ENCODE results near the gene CRB1. TPM values are rescaled to one million over a fixed set of nuclear protein-coding genes. Genes with fewer than 3 reads are reported as not detected.

The CRB1 gene
- total RNA-seq, 1 donor: under 0.01 TPM

DNA sequence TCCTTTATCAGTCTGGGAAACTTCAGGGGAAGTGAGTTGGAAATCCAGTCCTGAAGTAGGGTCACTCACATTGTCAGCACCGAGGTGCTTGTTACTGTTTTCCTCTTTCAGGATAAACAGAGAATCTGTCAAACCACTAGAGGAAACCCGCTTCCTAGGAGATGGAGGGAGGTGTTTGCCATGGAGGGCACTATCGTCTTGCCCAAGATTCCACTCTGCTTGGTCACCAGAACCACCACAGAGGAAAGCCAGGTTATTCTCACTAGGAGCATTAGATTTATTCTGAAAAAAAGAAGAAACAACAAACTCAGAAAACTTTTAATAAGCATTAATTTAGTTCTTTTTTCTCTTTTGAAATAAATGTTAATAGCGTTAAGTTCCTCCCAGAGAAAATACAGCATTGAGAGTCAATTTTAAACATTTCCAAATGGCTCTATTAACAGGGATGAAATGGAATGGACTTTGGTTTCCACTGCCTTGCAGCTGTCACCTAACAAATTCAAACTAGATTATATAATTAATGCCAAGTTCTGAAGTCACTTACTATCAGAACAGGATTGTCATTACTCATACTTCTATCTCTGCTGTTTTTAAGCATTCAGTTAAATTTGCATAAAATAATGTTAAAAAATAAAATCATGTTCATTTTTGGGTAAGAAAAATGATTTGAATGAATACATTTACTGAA is 242.8 kb downstream of the CRB1 start:
- DNase-seq (ENCODE audit: low read depth in 2 of 3, low spot score in 2 of 3): no peak

DNA sequence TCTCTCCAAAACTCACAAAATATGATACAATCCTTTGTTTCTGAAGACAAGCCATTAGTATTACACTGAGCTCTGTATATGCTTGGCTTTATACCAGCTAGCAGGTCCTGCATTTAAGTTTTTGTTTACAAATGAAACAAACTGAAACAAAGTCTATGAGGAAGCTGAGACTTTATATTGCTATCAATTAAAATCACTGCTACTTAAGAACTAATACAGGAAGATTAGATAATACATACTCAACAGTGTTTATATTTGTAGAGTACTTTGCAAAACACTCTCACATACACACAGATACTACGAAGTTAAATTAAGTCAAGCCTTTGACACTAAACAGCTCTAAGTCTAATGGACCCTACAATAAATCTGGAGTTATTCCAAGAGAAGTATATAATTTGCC is 247.4 kb downstream of the CRB1 start:
- DNase-seq (ENCODE audit: low read depth in 2 of 3, low spot score in 2 of 3): no peak

DNA sequence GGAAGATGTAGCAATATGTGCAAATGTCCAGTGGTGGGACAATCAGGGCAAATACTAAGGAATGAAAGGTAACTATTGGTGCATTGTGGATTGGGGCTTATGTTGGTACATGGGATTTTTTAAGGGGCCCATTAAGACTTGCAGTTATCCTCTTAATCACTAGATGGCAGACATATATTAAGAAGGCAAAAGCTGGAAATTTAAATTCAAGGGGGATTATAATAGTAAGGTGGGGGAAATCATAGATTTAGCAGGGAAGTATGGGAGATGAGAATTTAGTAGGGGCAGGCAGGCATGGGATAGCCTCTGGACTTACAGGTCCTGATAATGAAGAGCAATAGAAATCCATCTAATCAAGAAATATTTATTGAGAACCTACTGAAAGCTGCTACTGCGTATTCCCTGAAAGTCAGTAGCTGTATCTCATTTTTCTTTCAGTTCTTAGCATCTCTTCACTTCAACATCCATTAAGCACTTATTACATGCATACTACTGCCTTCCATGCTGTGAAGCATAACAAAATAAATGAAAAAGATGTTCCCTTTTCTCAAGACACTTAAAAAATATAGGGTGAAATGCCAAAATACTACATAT is 251.8 kb downstream of the CRB1 start:
- DNase-seq (ENCODE audit: low read depth in 2 of 3, low spot score in 2 of 3): peak in 2 of 3 donors; percentile 13 to 40

DNA sequence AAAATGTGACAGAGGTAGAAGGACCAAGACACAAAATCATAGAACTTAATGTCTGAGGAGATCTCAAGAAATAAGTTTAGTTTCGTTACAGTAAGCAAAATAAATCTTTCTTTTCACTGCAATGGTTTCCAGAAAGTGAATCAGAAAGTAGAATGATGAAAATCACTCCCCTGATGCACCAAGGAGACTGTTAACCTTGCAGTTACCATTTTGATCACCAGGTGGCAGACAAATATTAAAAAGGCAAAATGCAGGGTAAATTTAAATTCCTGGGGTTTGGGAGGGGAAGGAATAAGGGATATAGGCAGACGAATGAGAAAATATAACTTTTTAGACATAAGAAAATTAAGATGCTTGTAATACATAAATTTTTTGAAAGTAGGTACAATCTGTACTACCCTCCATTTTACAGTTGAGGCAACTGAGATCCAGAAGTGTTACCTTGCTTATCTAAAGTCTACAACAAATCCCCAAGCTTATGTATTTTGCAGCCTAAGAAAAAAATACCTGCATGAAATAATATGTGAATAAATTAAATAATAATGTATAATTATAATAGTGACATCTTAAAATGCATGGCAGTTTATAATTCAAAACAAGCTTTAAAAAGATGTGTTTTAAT is 253.2 kb downstream of the CRB1 start:
- DNase-seq (ENCODE audit: low read depth in 2 of 3, low spot score in 2 of 3): peak in 2 of 3 donors; percentile 38 to 75

DNA sequence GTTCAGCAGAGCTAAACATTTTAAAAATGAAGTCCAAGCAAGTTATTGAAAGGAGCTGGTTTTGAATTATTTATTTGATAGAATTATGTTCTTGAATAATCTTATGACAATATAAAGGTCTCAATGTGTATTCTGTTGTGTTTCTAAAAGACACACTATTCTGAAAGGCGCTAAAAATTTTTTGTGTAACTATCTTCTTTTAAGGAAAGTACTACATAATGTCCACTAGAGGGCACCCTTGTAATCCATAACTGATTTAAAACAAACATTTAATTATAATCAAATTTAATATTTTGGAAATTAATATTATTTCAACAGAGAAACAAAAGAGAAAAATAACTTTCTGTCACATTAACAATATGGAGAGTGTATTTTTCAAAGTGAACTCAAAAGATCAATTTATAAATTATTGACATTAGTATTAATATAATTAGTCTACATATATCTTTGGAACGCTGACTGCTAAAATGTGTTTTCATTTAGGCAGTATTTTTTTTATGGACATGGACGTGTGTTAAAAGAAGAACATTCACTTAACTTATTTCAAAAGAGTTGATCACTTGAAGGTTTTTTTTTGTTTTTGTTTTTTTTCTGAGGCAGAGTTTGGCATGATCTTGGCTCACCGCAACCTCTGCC is 258.8 kb downstream of the CRB1 start:
- peak in 2 of 3 donors; percentile 12 to 56 for DNase-seq (ENCODE audit: low read depth in 2 of 3, low spot score in 2 of 3)

Small RNAs within 50 kb of the gene (small RNA-seq; reads per million reads assigned to genes)
- not detected for gene MRPS21P3

Other genes starting within 250 kb of the CRB1 start
- not detected for gene F13B, start 201.0 kb upstream of the CRB1 start, total RNA-seq
- gene ASPM, start 121.6 kb upstream of the CRB1 start, total RNA-seq: 1.3 TPM
- gene ZBTB41, start 67.0 kb upstream of the CRB1 start, total RNA-seq: 2.4 TPM